Kidney (tissue), 14 donors: ENCODE data around the gene PEX16. TPM values are rescaled to one million over a fixed set of nuclear protein-coding genes. Genes with fewer than 3 reads are reported as not detected.

Experiments
- DNase-seq, 5 donors: peaks; one replicate each; pipeline ENCODE4 v3.0.0-alpha.2; 2013 to 2020
- FAIRE-seq: peaks from 2 replicates; lab custom pipeline; 2012; peaks lifted over from hg19 to GRCh38; lab: Jason Lieb, UNC
- H3K27ac ChIP-seq, 2 donors: one replicate each; pipeline ENCODE4 v1.7.0; 2013; ENCODE audit warnings: low read depth in 2 of 2, low read length in 2 of 2, inconsistent platforms in 1 of 2
- H3K27me3 ChIP-seq: one replicate; pipeline ENCODE4 v1.7.1; 2013; ENCODE audit warnings: low read length, inconsistent platforms; ENCODE audit not compliant: control insufficient read depth, insufficient read depth
- H3K36me3 ChIP-seq, 3 donors: one replicate each; pipeline versions ENCODE4 v1.7.0 to v1.7.1; 2013; ENCODE audit warnings: low read length in 3 of 3, control low read depth in 1 of 3, inconsistent platforms in 1 of 3; ENCODE audit not compliant: insufficient read depth in 3 of 3, control insufficient read depth in 2 of 3
- H3K4me1 ChIP-seq, 3 donors: one replicate each; pipeline versions ENCODE4 v1.7.0 to v1.7.1; 2013; ENCODE audit warnings: low read length in 3 of 3, inconsistent platforms in 1 of 3, low read depth in 1 of 3; ENCODE audit not compliant: control insufficient read depth in 2 of 3, insufficient read depth in 2 of 3
- H3K4me3 ChIP-seq, 3 donors: one replicate each; pipeline versions ENCODE4 v1.7.0 to v1.8.1; 2013; ENCODE audit warnings: low read length in 3 of 3, control low read depth in 1 of 3, inconsistent platforms in 1 of 3
- H3K9ac ChIP-seq, 3 donors: one replicate each; pipeline versions ENCODE4 v1.7.0 to v1.7.1; 2013; ENCODE audit warnings: low read length in 3 of 3, control low read depth in 1 of 3, inconsistent platforms in 1 of 3
- H3K9me3 ChIP-seq, 3 donors: one replicate each; pipeline versions ENCODE4 v1.7.0 to v1.7.1; 2013; ENCODE audit warnings: low read length in 3 of 3, control low read depth in 1 of 3, inconsistent platforms in 1 of 3; ENCODE audit not compliant: control insufficient read depth in 2 of 3, insufficient read depth in 1 of 3
- CTCF ChIP-seq: IDR thresholded peaks from 3 replicates; pipeline ENCODE4 v1.5.1; 2012; ENCODE audit warnings: mild to moderate bottlenecking, moderate library complexity, borderline replicate concordance; ENCODE audit not compliant: insufficient read depth; ENCODE audit errors: extremely low read depth
- intact Hi-C: fragments of 100-400 bp; cut with DNase I; formaldehyde crosslinking; loops from one replicate; pipeline ENCODE4 v1.11.1; 2022
- polyA plus RNA-seq: library from polyadenylated mRNA; stranded (reverse); fragments of 350-450 nt; fragmentation: Illumina TruSeq; extraction: RNeasy Lipid Tissue Mini Kit (QIAGEN cat#74804); gene quantifications from one replicate; pipeline ENCODE4 v1.2.3, GENCODE V29; 2014; ENCODE audit warnings: low read depth, low replicate concordance; ENCODE audit not compliant: insufficient read depth
- total RNA-seq: library from RNA; stranded (reverse); fragmentation: NEBNext Ultra II Directional; extraction: Animal tissue kit (Norgen Biotek cat#: 25700); gene quantifications from one replicate; pipeline ENCODE4 v1.2.1, GENCODE V29; 2021
- donor health status: control.
- donor health status: control.
- donor health status: control.
- donor health status: control.
- donor health status: control.
- donor health status: DM: yes; HTN: yes; CAD: no.
- donor health status: Normal renal cell carcinoma (clear cell type).

PEX16 gene
- total and polyA plus RNA-seq, 2 donors from 2014 or later = 38.4 to 46.0 TPM

- peaks cover 0 to 5% (median 0%) of the 10 kb centered on the region in 3 donors for H3K36me3 ChIP-seq
- DNase-seq (peak in 2 of 5 donors; percentile 31 to 60), FAIRE-seq (no peak)
- H3K9me3 ChIP-seq = no peaks in the 10 kb centered on the region
- intact Hi-C loops = no loop called here
- peaks cover 0 to 15% (median 0%) of the 10 kb centered on the region in 3 donors for H3K4me1 ChIP-seq
- peaks cover 3% of the 10 kb centered on the region for H3K27me3 ChIP-seq
- TF ChIP-seq CTCF = no peak
- H3K4me3 ChIP-seq = no peak overlapping the region
- no peak overlapping the region for H3K9ac ChIP-seq
- H3K27ac ChIP-seq = no peak overlapping the region
Measured at GRCh38 chr11:45926536-45927331, 9.1 kb upstream of the PEX16 start.

GRCh38 chr11:45926001-45926401 lies 8.3 kb upstream of the PEX16 start:
- Histone ChIP-seq H3K36me3 (peaks cover 0 to 5% (median 0%) of the 10 kb centered on the region in 3 donors), H3K27ac (no peak overlapping the region), H3K9me3 (no peaks in the 10 kb centered on the region), H3K4me3 (no peak overlapping the region), H3K9ac (no peak overlapping the region), H3K4me1 (peaks cover 0 to 19% (median 0%) of the 10 kb centered on the region in 3 donors), H3K27me3 (peaks cover 3% of the 10 kb centered on the region)
- intact Hi-C loops = no loop called here
- no peak for TF ChIP-seq CTCF
- FAIRE-seq (no peak), DNase-seq (peak in 2 of 5 donors; percentile 45 to 52)

- peaks cover 0 to 22% (median 0%) of the 10 kb centered on the region in 3 donors for H3K4me1 ChIP-seq
- intact Hi-C loops = no loop called here
- H3K4me3 ChIP-seq = no peak overlapping the region
- H3K36me3 ChIP-seq = peaks cover 0 to 5% (median 0%) of the 10 kb centered on the region in 3 donors
- DNase-seq (no peak), FAIRE-seq (no peak)
- H3K9me3 ChIP-seq = no peaks in the 10 kb centered on the region
- no peak overlapping the region for H3K27ac ChIP-seq
- H3K9ac ChIP-seq = no peak overlapping the region
- H3K27me3 ChIP-seq = peaks cover 3% of the 10 kb centered on the region
- no peak for TF ChIP-seq CTCF
Measured at GRCh38 chr11:45925550-45925949, 7.9 kb upstream of the PEX16 start.
